GM21447 (cell line): ENCODE results near the gene TXNDC2.
"Not testable (repeated sequence)": the region's sequence is repeated elsewhere in the genome, so short reads cannot be mapped to it uniquely, and the experiment has no call there.

Experiments
- ATAC-seq: cut with Tn5 transposase; IDR thresholded peaks from one replicate; pipeline ENCODE4 v1.9.1; 2021; ENCODE audit not compliant: unreplicated experiment

The TXNDC2 gene

DNA sequence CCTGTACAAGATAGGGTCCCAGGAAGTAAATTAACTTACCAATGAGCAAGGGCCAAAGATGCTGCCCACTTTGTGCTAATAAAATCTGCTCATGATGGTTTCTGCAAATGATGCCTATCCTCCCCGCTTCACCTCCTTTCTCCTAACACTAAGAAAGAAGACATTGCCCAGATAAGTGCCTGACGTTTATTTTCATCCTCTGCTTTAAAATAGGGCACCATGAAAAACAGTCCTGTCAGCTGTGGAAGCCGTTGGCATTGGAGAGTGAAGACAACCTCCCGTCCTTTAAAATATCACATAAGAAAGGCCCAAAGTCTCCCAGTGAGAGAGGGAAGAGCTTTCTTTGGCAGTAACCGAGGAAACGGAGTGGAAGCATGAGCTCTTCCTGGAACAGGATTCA, 1.7 kb upstream of the TXNDC2 start:
- ATAC-seq = no peak

DNA sequence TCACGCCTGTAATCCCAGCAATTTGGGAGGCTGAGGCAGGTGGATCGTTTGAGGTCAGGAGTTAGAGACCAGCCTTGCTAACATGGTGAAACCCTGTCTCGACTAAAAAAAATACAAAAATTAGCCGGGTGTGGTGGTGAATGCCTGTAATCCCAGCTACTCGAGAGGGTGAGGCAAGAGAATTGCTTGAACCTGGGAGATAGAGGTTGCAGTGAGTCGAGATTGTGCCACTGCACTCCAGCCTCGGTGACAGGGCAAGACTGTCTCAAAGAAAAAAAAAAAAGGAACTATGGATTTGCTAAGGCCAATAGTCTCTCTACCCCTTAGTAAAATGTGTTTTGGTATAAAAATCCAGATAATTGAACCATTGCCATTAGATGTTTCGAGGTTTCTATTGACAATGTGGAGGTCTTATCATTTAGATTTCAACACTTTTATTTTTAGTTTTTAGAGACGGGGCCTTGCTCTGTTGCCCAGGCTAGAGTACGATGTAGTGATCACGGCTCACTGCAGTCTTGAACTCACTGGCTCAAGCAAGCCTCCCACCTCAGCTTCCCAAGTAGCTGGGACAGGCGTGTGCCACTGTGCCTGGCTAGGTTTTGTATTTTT, 1.1 kb upstream of the TXNDC2 start:
- no peak for ATAC-seq

GRCh38 chr18:9886005-9886348, 204 bp downstream of the TXNDC2 start:
- no peak for ATAC-seq

GRCh38 chr18:9887992-9888391, 2.2 kb downstream of the TXNDC2 start:
- no peak for ATAC-seq

GRCh38 chr18:9890196-9890595, 4.4 kb downstream of the TXNDC2 start:
- no peak for ATAC-seq

- ATAC-seq = no peak
These were observed 5.2 kb downstream of the TXNDC2 start for GRCh38 chr18:9890957-9891356.

- not testable (repeated sequence) for ATAC-seq
These were observed 5.7 kb downstream of the TXNDC2 start for GRCh38 chr18:9891515-9891914.

DNA sequence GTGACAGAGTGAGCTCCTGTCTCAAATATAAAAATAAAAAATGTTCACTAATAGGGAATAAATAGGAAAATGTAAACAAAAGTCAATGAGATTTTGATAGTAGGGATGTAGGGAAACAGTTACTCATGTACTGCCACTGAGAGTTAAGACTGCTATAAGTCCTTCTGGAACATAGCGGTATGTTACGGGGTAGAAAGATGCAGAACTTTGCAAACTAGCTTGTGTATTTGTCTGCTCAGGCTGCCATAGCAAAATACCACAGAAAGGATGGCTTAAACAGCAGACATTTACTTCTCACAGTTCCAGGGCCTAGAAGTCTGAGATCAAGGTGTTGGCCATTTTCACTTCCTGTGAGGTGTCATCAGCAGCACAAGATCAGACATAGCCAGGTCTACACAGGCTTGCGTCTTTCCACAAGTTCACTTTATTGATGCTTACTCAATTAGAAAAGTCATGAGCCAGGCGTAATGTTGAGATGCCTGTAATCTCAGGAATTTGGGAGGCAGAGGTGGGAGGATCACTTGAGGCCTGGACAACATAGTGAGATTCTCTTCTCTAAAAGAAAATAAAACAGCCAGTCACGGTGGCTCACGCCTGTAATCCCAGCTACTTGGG, 8.8 kb downstream of the TXNDC2 start:
- ATAC-seq = no peak

- ATAC-seq = no peak
These were observed 11.4 kb downstream of the TXNDC2 start for GRCh38 chr18:9897129-9897528.

DNA sequence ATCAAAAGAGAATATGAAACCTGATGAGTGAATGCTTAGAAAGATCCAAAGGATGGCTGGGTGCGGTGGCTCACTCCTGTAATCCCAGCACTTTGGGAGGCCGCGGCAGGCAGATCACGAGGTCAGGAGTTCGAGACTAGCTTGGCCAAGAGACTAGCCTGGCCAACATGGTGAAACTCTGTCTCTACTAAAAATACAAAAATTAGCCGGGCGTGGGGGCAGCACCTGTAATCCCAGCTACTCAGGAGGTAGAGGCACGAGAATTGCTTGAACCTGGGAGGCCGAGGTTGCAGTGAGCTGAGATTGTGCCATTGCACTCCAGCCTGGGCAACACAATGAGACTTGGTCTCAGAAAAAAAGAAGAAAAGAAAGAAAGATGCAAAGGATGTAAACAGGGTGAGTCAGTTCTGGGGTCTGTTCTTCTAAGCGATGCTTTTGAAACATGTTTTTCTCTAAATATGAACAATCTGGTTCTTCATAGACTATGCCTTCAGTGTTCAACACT, 12.1 kb downstream of the TXNDC2 start:
- ATAC-seq = not testable (repeated sequence)

- no peak for ATAC-seq
These were observed 13.2 kb downstream of the TXNDC2 start for GRCh38 chr18:9898792-9899549.

DNA sequence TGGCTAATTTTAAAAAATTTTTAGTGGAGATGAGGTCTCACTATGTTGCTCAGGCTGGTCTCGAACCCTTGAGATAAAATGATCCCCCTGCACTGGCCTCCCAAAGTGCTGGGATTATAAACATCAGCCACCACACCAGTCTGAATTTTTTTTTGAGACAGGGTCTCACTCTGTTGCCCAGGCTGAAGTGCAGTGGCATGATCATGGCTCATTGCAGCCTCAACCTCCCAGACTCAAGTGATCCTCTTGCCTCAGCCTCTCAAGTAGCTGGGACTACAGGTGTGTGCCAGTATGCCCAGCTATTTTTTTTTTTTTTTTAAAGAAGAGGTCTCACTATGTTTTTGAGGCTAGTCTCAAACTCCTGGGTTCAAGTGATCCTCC, 13.8 kb downstream of the TXNDC2 start:
- not testable (repeated sequence) for ATAC-seq

GRCh38 chr18:9900699-9901098, 14.9 kb downstream of the TXNDC2 start:
- ATAC-seq = no peak

- no peak for ATAC-seq
These were observed 15.6 kb downstream of the TXNDC2 start for GRCh38 chr18:9901377-9901776.

GRCh38 chr18:9902264-9902663, 16.5 kb downstream of the TXNDC2 start:
- not testable (repeated sequence) for ATAC-seq

- ATAC-seq = no peak
These were observed 17.1 kb downstream of the TXNDC2 start for GRCh38 chr18:9902832-9903231.

GRCh38 chr18:9905401-9905922, 19.7 kb downstream of the TXNDC2 start:
- no peak for ATAC-seq

GRCh38 chr18:9906481-9906880, 20.7 kb downstream of the TXNDC2 start:
- ATAC-seq = no peak

DNA sequence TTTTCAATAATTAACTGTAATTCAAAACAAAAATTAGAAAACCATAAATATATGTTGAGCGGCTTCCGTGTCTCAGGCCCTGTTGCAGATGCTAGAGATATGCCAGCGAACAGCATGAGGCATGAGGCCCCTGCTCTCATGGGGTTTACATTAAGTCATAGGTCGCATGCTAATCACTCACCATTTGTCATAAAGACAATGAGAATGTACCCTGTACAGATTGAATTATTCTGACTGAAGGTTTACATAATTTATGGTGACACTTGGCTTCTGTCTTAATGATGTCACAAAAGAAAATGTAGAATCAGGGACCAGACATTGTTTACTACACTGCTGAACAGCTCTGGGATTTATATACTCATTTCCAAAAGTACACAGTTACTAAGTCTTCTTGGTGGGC, 22.1 kb downstream of the TXNDC2 start:
- ATAC-seq = no peak

DNA sequence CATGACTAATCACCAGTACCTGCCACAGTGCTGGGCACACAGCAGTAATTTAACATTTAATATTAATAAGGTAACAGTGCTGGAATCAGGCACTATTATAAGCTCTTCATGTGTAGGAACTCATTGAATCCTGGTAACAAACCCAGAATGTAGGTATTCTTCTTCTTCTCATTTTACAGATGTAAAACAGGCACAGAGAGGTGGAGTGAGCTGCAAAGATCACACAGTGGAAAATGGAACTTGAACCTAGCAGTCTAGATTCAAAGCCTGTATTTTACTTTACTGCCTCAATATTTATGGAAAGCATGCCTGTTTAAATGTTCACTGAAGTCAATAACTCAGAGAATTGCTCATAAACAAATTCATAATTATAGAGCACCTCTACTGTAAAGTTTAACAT, 24.3 kb downstream of the TXNDC2 start:
- no peak for ATAC-seq

DNA sequence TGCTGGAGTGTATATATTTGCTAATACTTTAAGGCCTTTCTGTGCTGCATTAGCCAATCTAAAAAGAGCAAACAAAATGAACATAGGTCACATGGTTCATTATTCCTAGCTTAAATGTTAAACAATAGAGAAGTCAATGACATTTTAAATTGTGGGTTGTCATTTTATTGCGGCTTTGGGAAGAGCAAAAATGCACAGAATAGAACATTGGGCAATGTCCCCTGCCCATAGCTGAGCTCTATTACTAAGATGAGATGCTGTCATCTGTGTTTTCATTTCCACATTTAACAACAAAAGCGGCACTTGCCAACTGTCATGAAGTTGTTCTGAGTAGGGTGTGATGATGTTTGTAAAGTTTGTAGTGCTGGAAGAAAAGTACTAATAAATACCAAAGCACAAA, 24.9 kb downstream of the TXNDC2 start:
- ATAC-seq = no peak

- no peak for ATAC-seq
These were observed 25.5 kb downstream of the TXNDC2 start for GRCh38 chr18:9911226-9911625.
